Esophagus mucosa (tissue), 1 donor: ENCODE measurements around the gene KDM2B. TPM values are rescaled to one million over a fixed set of nuclear protein-coding genes. Genes with fewer than 3 reads are reported as not detected.
A peak's percentile ranks its signal among the peaks of the same experiment; 100 is the strongest.

Experiments used
- ATAC-seq: fragments of 200-7000 bp; cut with Tn5 transposase; one replicate; pipeline ENCODE4 v1.9.1; 2020
- total RNA-seq: library from RNA; stranded (reverse); gene quantifications from one replicate; pipeline ENCODE4 v1.2.4, GENCODE V29; 2023
- donor health status: DM: yes; HTN: yes; CAD: no.

KDM2B gene
- total RNA-seq, 1 donor from 2014 or later: 20.0 TPM

DNA sequence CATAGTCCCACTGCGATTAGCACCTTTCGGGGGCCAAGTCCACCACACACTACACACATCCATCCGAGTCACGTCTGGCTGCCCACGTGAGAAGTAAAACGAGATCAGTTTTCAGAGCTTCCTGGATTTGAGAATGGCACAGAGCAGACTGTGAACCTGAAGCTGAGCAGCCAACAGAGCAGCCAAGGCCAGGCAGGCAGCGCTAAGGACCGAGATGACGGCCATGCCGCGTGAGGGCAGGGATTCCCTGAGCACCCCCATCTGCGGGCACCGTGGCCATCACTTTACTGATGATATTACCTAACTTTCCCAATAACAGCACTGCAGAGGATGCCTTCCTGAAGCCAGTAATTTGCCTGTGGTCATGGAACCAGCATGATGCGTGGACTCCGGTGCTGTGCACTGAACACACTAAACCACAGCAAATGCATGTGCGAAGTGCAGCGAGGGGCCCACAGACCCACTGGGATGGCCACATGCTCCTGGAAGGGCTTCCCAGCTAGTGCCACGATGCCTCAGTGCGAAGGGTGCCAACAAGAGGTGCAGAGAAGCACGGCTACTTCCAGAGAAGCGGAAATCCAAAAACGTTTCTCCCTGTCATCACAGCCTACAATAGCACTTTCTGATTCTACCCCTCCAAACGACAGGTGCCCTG lies 124.9 kb downstream of the KDM2B start:
- no peak for ATAC-seq

DNA sequence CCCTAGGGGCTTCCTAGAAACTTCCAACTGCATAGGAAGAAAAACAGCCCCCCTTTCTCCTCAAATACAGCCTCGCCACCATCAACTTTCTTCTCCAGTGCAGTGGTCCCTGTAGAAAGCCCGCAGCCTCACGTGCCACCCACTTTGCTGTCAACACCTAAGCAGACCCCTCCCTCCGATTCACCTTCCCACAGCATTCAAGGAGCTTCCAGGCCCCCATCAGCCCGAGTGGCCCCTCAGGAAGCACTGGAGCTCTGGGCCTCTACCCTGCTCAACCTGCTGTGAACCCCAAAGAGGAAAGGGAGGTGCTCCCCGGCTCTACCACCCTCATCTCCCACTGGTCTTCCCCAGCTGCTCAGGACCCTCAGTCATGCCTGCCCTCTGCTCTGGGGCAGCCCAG lies 125.9 kb downstream of the KDM2B start:
- no peak for ATAC-seq

DNA sequence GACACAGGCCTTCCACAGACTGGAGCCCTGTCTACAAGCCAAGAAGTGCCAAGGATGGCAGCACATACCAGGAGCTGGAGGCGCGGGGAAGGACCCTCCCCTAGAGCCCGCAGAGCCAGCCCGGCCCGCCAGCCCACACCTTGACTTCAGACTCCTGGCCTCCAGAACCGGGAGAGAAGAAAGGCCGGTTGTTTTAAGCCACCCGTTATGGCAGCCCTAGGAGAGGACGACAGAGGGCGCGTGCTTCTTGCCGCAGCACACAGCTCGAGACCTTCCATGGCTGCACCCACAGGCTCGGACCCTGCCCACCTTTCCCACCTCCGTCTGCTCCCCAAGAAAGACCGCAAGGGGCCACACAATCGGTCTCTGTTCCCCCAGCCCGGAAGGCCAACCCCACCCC lies 127.2 kb downstream of the KDM2B start:
- ATAC-seq: no peak

DNA sequence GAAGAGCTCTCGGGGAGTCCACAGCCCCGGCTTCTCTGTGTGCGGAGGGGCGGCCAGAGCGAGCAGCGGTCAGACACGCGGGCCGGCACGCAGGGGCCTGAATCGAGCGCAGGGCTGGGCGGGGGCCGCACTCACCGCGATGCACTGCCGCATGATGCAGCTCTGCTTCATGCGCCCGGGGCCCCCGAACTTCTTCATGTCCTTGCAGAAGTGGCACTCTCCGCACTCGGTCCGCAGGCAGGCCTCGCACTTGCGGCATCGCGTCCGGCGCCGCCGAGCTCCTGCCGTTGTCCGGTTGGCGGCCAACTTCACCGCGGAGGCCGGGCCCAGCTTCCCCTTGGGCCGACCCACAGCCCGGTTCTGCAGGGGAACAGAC lies 127.8 kb downstream of the KDM2B start:
- ATAC-seq: no peak

DNA sequence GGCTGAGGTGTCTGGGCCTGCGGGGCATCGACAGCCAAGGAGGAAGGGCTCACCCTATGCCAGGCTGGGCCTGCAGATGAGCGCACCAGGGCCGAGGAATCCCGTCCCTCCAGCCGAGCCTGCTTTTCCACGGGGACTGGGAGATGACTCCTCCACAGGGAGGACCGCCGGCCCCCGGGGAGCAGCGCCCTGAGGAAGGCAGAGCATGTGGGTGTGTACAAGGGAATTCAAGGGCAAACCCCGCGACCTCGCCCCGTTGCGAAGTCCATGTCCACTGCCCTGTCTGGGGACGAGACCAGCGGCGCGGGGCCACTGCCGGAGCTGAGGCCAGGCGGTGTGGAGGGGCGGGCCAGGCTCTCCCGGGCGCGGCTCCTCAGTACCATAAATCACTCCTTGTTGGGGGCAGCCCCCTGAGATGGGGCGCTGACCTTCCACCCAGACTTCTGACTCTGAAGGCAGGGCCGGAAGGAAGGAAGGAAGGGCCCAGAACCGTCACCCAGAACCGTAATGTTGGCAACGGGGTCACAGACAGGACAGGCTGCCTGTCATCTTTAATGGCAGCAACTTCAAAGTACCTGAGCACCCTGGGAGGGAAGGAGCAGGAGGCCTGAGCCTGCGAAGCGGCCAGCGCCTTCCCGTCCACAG lies 128.4 kb downstream of the KDM2B start:
- ATAC-seq: peak; percentile 97

DNA sequence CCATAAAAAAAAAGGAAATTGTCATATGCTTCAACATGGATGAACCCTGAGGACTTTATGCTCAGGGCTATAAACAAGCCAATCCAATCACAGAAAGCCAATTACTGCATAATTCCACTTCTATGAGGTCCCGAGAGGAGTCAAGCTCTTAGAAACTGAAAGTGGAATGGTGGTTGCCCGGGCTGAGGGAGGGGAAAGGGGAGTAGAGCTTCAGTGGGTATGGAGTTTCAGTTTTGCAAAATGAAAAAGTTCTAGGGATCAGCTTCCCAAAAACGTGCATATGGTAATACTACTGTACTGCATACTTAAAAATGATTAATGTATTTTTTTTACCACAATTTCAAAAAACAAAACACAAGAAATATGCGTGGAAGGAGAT lies 128.9 kb downstream of the KDM2B start:
- no peak for ATAC-seq

DNA sequence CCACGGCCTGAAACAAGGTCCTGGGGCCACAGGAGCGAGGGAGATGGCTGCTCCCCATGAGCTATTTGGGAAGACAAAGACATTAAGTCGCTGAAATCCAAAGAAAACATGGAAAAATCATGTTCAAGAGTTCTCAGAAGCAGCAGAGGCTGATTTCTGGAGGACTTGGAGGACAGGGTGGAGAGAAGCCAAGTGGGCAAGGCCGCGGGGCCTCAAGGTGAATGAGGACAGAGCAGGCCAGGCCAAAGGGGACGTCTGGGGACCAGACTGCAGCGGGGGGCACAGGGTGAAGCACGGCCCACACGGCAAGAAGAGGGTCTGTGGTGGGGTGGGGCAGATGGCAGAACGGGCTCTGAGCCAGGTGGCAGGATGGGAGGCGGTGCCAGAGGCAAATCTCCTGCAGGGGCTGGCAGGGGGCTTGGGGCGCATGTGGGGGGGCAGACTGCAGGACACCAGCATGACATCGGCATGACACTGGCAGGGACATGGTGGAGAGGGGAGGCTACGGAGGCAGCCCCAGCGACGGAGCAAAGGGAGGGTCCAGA lies 132.0 kb downstream of the KDM2B start:
- ATAC-seq: no peak

DNA sequence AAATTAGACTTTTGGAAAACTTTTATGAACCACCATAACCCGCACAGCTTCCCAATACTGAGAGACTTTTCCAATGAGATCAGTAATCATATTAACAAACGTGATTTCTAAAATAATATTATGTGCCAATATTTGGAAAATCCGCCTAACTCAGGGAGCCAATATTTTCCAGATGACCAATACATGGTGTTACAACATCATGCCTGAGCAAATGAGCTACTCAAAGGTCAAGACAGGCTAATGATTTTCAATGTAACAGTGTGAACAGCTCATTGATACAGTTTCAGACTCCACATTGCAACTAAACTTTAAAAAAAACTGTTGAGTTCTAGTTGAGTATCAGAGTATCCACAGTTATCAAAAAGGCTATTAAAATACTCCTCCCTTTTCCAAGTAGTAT lies 134.1 kb downstream of the KDM2B start:
- ATAC-seq: no peak

DNA sequence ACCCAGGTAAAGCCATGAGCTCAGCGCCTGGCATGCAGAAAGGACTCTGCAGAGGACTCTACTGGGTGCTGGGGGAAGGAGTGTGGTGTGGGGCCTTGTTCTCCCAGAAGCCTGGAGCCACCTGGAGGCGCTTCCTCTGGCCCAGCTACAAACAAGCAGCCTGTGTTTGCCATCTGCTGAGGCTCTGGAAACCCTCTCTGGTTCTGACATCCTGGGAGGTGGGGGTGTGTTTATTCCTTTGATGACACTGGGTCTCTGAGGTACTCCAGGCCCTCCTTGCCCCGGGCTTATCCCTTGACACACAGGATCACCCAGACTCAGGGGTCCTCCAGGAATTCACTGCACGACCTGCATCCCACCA lies 136.0 kb downstream of the KDM2B start:
- ATAC-seq: peak; percentile 2

DNA sequence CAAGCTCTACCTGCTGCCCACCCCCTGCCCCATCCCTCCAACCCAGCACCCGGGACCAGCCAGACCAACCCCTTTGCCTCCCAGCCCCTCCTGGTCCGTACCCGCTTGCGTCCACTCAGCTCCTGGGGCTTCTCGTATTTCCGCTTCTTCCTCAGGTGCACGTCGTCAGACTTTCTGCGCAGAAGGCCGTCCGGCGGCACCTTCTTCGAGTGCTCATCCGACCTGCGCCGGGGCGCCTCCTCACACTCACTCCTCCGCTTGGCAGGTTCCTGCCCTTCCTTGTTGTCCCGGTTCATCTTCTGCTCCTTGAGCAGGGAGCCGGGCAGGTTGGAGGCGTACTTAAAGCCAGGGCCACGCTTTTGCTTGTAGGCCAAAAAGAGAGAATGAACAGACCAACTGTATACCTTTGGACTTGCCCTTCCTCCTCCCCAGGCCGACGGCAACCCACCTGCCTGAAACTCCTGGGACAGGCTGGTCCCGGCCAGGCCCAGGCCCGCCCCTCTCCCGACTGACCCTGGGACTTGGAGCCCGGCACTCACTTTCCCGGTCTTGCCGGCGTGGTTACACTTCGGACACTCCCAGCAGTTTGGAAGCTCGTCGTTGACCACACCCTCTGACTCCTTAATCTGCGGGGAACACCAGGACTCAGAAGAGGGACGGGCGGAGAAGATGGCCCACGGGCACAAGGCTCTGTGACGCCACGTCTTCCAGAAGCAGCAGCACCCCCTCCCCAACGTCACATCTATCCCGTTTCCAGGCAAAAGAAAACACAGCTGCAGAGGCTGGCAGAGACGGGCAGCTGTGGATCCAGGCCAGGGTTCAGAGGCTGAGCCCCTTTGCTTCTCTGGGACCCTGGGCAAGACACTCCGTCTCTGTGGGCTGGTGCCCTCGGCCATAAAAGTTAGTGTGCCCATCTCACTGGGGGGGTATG lies 136.6 kb downstream of the KDM2B start:
- peak; percentile 63 for ATAC-seq

DNA sequence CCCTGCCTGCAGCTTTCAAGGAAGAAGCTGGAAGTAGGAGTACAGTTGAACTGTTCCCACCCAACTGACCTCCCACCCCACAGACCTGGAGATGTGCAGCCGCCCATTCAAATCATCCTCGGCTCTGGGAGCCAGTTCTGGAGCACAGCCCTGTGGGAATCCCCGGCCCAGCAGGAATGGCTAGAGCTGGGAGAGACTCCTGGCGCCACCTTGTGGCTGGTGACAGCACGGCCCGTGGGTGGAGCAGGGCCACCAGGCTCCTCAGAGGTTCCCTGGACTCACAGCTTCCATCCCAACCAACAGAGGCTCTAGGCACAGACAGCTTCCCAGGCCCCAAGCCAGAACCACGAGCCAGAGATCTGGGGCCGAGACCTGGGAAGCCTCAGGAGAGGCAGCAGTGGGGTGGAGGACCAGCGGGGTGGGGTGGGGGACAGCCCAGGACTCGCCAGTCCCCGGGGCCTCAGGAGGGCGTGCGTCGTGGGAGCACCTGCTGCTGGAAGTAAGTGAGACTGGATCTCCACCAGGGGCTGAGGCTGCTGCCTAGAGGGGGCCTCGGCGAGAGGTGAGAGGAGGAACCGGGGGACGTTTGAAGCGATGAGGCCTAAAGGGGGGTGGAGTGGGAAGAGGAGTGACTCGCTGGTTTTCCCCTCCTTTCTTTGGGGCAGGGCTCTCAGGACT lies 137.5 kb downstream of the KDM2B start:
- peak; percentile 86 for ATAC-seq

DNA sequence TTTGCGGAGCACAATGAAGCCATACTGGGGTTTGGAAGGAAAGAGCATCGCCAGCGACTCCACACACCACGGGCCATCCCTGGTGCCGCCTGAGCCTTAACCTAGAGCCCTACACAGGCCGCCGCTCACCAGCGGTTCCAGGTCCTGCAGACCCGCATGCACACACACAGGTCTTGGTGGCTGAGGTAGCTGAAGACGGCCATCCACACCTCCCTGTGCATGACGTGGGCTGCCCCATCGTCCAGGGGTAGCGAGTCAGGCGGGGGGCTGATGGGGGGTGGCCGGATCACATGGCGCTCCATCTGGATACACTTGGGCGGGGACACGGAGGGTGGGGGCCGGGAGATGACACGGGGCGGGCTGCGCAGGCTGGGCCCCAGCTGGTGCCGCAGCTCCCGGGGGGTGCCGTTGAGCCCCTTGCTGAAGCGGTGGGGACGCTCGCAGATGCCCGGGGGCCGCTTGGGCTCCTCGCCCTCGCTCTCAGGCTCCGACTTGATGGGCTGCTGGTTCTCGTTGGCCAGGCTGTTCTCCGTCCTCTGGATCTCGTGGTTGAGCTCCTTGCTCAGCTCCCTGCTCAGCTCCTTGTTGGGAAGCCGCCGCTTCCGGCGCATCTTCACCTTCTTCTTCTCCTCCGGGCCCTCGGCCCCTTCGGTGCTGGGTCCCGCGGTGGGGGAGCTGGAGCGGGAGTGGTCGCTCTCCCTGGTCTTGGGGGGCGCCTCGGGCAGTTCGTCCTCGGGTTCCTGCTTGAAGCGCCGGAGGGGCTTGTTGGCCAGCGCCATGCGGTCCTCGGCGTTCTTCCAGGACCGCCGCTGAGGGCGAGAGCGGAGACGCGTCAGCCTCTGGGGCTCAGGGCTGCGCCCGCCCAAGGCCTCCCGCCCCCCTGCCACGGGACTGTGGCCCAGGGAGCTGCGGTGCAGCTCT lies 138.5 kb downstream of the KDM2B start:
- ATAC-seq: no peak

DNA sequence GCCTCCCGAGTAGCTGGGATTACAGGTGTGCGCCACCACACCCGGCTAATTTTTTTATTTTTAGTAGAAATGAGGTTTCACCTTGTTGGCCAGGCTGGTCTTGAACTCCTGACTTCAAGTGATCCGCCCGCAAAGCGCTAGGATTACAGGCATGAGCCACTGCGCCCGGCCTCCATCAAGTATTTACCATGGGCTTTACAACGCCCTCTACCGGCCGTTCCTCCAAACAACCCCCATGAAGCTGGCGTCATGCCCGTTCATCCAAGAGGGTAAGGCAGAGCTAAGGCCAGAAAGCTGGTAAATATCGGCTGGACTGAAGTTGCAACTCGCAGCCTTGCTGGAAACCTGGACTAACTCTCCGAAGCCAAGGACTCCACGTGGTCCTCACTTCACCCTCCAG lies 139.3 kb downstream of the KDM2B start:
- ATAC-seq: no peak

DNA sequence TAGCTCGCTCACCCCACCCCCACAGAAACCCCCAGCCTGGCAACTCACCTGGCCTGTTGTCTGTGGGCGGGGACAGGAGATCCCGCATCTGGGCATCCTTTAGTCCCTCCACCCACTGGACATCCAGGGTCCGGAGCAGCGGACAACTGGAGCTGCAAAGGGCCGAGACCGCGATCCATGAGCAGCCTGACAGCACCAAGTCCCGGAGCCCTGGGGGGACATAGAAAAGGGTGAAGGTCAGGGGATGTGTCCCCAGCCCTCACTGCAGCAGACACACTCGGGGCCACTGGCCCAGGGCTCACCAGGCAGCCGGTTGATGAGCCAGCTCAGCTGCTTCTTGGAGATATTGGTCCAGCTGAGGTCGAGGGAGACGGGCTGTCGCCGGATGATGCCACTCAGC lies 140.1 kb downstream of the KDM2B start:
- ATAC-seq: no peak

DNA sequence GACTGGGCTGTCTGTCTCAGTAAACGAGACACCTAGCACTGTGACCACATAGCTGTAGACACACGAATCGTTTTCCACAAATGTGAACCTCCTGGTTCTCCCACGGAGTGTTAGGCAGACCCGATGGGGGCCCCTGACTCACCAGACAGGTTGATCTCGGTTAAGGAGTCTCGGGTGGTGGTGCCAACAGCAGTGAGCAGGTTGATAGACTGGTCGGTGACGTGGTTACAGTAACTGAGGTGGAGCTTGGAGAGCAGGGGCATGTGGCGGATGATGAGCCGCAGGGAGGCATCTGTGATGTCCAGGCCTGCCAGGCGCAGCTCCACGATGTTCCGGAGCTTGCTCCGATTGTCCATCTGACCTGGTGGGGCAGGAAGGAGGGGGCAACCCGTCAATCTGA lies 141.1 kb downstream of the KDM2B start:
- ATAC-seq: peak; percentile 66

DNA sequence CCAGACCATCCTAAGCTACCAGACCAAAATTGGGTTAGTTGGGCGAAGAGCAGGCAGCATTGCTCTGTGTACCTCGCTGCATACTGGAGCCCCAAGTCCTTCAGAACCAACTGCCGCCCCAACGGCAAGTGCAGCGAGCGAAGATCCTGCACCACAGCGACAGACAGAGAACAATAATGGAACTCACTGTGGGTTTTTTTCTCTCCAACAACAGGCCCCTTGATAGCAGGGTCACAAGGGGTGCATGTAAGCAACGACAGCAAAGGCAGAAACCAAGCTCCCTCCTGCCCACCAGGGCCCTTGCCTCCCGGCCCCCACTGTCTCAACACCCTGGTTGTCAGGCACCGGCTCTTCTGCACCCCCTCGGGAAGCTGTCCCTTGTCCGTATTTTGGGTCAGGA lies 141.9 kb downstream of the KDM2B start:
- no peak for ATAC-seq

DNA sequence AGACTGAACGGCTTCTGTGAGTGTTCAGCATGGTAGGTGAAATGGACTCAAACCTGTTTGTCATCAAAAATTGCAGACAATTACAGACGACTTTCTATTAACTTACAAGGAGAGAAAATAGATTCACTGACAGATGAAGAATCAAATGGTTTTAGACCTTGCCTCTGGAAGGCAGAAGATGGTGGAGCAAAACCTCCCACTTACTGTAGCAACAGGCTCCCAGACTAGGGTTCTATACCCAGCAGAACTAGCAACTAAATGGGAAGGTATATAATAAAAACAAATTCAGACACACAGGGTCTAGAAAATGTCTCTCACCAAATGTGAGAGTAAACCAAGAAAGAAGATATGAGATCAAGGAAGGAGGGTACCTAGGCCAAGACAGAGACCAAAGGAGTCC lies 144.1 kb downstream of the KDM2B start:
- no peak for ATAC-seq

DNA sequence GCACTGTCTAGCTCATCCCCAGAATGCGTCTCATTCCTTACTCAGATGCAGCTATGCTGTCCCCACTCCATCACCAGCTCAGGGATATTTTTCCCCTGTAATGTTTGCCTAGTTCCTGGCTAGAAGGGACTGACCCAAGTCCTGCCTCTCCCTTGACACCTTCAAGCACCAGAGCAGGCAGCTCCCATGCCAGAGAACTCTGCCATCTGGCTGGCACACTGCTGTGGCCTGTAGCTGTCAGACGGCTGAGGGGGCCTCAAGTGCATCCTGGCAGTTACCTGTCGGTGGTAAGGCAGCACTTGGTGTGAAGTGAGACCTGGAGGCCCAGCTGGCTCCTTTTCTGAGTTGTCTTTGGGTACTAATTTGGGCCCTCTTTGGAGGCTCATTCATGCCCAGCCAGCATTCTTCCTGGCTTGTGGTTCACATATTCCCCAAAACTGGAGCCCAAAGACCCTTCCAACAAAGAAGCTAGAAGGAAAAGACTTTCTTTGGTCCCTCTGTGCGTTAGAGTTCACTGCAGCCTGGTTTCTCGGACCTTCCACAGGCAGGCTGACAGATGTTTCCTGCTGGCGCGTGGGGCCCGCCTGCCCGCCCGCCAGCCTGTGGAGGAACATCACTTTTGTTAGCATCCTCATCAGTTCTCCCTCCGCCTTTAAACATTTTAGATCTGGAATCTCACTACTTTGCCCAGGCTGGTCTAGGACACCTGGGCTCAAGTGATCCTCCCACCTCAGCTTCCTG lies 147.9 kb downstream of the KDM2B start:
- ATAC-seq: no peak

DNA sequence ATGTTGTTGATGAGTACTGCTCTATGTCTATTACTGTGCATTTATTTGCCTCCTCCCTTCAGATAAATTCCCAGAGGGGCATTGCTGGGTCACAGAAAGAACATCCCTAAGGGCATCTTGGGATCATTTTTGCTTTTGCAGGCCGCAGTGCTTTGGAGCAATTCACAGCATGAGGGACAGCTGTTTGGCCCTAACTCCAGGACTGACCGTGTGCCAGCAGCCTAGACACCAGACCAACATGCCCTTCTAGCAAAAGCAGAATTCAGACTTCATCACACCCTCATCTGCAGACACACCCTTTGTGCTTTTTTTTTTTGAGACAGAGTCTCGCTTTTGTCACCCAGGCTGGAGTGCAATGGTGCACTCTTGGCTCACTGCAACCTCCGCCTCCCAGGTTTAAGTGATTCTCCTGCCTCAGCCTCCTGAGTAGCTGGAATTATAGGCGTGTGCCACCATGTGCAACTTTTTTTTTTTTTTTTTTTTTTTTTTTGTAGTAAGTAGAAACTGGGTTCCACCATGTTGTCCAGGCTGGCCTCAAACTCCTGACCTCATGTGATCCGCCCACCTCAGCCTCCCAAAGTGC lies 149.9 kb downstream of the KDM2B start:
- no peak for ATAC-seq

DNA sequence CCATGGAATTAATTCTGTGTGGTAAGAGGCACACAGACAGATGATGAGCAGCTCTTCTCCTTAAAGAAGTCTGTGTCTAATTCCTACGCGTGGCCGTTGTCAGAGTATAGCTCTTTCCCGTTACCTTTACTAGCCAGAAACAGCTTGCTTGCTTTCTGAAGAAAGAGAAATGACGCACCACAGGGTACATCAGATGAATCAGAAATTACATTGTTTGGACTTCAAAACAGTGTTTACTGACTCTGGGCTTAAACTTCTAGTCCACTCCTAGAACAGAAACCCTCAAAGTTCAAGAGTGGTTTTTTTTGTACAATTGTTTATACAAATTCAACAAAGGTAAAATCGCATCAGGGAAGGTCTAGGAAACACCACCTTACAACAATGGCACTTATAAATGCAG lies 151.9 kb downstream of the KDM2B start:
- no peak for ATAC-seq
